Measurements from ENCODE around the gene HERC2.
A peak's percentile ranks its signal among the peaks of the same experiment; 100 is the strongest.
"Not testable (repeated sequence)": the region's sequence is repeated elsewhere in the genome, so short reads cannot be mapped to it uniquely, and the experiment has no call there.

Gene HERC2

DNA sequence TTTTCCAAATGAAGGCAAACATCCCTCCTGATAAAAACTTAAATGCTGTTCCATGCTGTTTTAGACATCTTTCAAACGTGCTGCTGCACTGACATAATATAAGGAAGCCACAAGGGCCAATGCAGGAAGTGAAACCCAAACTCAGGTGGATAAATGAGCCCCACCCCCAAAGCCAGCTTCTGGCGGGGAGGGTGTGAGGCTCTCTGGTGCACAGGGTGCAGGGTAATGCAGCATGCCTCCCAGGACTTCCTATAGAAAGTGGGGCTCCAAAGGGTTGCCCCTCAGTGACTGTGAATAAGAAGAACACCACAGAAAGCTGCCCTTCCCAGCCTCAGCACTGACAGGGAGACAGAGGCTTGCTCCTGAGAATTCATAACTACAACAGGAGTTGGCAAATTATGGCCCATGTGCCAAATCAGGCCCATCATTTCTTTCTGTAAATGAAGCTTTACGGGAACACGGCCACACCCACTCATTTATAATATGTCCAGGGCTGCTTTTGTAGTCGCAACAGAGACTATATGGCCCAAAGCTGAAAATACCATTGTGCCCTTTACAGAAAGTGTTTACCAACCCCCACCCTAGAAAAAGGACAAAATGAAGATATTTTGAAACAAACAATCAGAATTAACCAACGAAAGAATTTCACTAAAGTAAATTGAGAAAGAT lies 185.6 kb downstream of the HERC2 start:
- not testable (repeated sequence) for DNase-seq (ENCODE audit: low spot score)

DNA sequence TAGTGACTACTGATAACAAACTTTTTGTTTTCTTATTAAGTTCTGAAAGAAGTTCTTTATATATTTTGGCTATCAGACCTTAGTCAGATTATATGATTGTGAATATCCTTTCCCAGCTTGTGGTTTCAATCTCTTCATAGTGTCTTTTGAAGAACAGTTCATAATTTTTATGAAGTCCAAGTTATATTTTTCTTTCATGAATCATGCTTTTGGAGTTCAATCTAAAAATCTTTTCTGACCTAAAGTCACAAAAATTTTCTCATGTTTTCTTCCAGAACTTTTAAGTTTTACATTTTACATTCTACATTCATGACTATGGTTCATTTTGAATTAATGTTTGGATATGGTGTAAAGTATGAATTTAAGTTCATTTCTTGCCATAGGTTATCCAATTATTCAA lies 188.7 kb downstream of the HERC2 start:
- DNase-seq (ENCODE audit: low spot score): no peak

GRCh38 chr15:28132524-28133275 lies 189.3 kb downstream of the HERC2 start:
- no peak for DNase-seq (ENCODE audit: low spot score)

GRCh38 chr15:28131946-28132345 lies 190.0 kb downstream of the HERC2 start:
- DNase-seq (ENCODE audit: low spot score): no peak

- no peak for DNase-seq (ENCODE audit: low spot score)
Observed at GRCh38 chr15:28131400-28131799, 190.6 kb downstream of the HERC2 start.

DNA sequence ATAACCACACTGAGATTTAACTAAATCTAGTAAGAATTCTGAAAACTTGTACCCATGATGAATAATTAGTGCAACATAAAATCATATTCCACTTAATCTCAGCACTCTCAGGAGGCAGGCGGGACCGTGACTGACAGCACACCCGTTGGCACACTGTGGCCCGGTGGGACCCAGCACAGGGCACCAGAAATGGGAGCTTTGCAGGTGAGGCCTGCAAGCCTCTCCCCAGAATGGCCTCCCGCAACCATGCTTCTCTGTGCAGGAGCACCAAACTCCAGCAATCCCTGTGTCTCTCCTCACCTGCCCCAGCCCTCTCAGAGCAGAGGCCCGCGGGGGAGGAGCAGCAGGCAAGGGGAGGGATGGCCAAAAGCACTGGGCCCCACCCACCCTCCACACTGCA lies 191.3 kb downstream of the HERC2 start:
- no peak for DNase-seq (ENCODE audit: low spot score)

DNA sequence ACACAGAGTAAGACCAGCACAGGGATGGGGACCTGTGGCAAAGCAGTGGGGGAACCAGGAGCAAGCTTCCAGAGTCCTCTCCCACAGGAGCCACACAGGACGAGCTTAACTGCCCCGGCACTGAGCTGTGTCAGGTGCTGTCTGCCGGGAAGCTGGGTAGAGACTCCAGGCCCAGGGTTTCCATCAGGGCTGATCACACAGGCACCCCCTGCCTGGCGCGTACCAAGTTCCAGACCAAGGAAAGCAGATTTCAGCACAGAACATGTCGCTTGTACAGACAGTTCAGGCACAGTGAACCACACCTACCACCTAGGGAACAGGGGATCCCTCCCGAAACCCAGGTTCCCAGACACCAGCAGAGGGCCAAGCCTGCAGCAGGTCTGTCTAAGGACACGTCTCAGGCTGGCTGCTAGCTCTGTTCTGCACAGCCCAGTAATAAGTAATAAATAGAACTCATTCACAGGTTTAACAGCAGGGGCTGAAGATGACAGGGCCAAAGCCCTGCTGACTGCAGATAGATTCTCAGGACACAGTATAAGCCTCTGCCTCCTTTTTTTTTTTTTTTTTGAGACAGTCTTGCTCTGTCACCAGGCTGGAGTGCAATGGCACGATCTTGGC lies 192.6 kb downstream of the HERC2 start:
- DNase-seq (ENCODE audit: low spot score): no peak

DNA sequence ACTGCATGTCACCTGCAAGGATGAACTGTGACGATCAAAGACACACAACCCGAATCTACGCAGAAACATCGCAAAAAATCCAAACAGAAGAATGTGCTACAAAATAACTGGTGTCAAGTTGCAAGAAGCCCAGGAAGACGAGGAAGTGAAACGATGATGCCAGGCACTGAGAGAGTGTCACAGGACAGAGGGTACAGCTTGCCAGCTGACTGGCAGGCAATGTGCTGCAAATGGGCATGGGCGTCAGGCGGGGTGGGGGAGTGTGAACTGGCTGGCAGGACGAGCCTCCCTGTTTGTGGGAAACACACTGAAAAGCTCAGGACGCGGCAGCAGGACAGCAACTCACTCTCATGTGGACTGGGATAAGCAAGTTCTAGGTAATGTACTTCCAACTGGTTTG lies 193.9 kb downstream of the HERC2 start:
- no peak for DNase-seq (ENCODE audit: low spot score)

DNA sequence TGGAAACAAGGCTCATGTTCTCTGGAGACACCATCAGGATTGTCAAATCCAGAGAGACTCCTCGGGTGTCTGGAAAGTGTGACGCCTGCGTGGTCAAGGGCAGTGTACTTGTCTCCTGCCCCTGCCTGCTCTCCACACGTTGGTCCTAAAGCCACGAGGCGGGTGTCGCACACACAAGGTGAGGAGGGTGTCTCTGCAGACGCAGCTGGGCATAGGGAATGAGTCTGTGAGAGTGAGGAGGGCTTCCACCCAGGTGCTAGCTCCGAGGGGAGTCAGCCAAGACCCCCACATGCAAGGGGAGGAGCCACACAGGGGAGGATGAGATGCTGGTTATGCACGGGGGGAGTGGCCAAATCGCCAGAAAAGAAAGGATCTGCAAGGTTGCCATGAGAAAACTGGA lies 194.9 kb downstream of the HERC2 start:
- DNase-seq (ENCODE audit: low spot score): no peak

DNA sequence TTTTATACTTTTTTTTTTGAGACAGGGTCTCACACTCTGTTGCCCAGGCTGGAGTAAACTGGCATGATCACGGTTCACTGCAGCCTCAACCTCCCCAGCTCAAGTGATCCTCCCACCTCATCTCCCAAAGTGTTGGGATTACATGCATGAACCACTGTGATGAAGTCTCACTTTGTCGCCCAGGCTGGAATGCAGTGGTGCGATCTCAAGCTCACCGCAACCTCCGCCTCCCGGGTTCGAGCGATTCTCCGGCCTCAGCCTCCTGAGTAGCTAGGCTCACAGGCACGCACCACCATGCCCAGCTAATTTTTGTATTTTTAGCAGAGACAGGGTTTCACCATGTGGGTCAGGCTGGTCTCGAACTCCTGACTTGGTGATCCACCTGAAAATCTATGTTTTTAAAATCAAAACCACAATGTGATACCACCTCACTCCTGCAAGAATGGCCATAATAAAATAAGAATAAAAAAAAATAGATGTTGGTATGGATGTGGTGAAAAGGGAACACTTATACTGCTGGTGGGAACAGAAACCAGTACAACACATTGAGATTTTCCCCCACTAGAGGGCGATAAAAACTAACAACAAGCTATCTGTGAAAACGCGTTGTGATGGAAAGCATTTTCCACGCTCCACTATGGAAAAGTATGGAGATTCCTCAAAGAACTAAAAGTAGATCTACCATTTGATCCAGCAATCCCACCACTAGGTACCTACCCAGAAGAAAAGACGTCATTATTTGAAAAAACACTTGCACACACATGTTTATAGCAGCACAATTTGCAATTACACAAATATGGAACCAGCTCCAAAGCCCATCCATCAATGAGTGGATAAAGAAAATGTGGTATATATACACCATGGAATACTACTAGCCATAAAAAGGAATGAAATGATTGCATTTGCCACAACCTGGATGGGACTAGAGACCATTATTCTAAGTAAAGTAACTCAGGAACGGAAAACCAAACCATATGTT lies 196.0 kb downstream of the HERC2 start:
- DNase-seq (ENCODE audit: low spot score): peak; percentile 32

GRCh38 chr15:28124841-28125240 lies 197.1 kb downstream of the HERC2 start:
- no peak for DNase-seq (ENCODE audit: low spot score)

GRCh38 chr15:28123408-28124023 lies 198.5 kb downstream of the HERC2 start:
- peak; percentile 61 for DNase-seq (ENCODE audit: low spot score)

GRCh38 chr15:28122038-28122949 lies 199.7 kb downstream of the HERC2 start:
- no peak for DNase-seq (ENCODE audit: low spot score)

GRCh38 chr15:28121577-28121976 lies 200.4 kb downstream of the HERC2 start:
- not testable (repeated sequence) for DNase-seq (ENCODE audit: low spot score)

- DNase-seq (ENCODE audit: low spot score): no peak
Observed at GRCh38 chr15:28120359-28120640, 201.7 kb downstream of the HERC2 start.

GRCh38 chr15:28118531-28118930 lies 203.4 kb downstream of the HERC2 start:
- no peak for DNase-seq (ENCODE audit: low spot score)

GRCh38 chr15:28118083-28118482 lies 203.9 kb downstream of the HERC2 start:
- no peak for DNase-seq (ENCODE audit: low spot score)

DNA sequence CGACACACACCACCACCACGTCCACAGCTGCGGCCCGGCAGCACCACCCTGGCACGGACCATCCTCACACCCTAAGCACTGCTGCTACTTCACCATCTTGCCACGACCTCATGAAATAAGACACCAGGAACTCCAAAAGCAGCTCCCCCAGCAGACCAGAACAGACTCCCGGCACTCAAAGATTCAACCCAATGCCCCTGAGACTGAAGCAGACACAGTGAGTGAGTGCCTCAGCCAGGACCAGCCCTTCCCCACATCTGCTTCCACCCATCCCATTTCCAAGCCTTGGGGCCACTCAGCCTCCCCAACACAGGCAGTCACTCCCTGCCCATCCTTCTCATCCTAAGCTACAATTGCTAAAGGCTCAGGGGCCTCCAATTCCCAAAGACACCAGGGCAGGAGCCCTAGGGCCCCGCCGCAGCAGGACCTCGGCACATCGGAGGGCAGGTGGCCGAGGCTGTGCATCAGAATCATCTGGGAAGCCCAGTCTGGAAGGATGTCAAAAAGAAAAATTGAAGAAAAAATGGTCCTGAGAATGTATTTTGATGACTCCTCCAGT lies 204.5 kb downstream of the HERC2 start:
- DNase-seq (ENCODE audit: low spot score): no peak

DNA sequence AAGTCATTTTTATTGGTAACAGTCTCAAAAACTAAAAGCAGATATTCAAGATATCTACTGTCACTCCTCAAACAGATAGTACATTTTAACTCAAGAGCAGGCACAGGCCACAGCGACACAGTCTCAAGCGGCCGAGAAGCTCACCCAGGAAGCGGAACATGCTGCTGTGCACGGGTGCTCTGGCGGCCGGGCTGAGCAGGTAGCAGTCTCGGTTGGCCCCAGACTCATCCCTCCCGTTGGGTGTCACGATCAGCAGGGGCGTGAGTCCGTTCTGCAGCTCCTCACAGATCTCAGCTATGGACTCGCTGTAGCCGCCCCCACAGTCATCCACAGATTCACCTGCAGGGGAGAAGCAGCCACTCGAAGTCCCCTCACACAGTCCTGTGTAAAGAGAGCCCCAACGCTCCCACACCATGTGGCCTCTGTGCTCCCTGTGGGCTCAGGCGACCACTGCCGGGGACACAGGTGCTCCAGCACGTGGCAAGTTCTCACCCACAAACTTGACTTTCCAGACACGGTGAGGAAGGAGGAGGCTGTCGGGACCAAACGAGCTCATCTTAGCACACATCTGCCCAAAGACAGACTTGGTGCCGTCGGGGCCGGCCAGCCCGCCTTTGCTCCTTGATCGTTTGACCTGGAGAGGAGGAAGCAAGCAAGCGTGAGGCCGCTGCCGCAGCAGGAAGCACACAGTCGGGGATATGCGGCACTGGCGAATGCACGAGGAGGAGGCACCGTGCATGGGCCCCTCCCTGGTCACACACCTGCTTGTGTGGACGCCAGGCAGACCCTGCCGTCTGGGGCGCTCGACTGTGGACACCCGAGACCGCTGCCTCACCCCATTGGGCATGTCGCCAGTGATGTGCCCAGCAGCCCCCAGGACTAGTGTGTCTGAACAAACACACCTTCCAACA lies 205.2 kb downstream of the HERC2 start:
- DNase-seq (ENCODE audit: low spot score): no peak
